ENCODE data around the gene RAD51.

GRCh38 chr15:40755812-40756208, 60.8 kb downstream of the RAD51 start:
- TF ChIP-seq, protein P1, sequence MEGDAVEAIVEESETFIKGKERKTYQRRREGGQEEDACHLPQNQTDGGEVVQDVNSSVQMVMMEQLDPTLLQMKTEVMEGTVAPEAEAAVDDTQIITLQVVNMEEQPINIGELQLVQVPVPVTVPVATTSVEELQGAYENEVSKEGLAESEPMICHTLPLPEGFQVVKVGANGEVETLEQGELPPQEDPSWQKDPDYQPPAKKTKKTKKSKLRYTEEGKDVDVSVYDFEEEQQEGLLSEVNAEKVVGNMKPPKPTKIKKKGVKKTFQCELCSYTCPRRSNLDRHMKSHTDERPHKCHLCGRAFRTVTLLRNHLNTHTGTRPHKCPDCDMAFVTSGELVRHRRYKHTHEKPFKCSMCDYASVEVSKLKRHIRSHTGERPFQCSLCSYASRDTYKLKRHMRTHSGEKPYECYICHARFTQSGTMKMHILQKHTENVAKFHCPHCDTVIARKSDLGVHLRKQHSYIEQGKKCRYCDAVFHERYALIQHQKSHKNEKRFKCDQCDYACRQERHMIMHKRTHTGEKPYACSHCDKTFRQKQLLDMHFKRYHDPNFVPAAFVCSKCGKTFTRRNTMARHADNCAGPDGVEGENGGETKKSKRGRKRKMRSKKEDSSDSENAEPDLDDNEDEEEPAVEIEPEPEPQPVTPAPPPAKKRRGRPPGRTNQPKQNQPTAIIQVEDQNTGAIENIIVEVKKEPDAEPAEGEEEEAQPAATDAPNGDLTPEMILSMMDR (IDR thresholded peaks at IDR 0.05) = no peak
- TF ChIP-seq POLR2AphosphoS5 (IDR thresholded peaks at IDR 0.05) = no peak
- no peak for TF ChIP-seq POLR2A (IDR thresholded peaks at IDR 0.05)
- TF ChIP-seq EP300 (IDR thresholded peaks at IDR 0.05) = no peak
